Stromal cell of bone marrow (primary cell): ENCODE data around the gene CDK14.

Experiments used
- DNase-seq: peaks from one replicate; pipeline ENCODE4 v3.0.0-alpha.2; 2012; ENCODE audit warnings: low read depth

CDK14 gene

DNA sequence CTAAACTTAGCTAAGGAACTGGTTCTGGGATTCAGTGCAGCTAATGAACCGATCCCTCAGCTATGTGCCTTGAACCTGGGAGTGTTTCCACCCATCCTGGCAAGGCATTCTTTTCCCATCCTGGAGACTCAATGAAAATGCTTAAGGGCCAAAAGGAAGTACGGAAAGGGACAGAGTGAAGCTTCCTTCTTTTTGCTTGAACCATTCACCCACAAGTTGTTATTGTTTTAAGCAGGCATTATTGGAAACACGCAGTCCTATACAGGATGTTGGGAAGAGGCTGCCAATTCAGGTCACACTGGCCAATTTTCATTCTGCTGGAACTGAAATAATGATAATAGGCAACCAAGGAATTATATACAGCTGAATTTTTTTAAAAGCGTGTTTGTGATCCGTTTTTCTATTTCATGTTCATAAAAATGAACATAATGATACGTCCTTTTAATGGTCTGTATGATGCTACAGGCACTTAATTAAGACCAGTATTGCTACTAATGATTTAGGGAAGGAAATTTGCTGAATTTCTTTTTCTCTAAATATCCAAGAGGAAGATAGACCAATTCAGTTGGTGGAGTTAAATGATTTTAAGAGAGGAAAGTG, 610.3 kb downstream of the CDK14 start:
- DNase-seq = no peak

DNA sequence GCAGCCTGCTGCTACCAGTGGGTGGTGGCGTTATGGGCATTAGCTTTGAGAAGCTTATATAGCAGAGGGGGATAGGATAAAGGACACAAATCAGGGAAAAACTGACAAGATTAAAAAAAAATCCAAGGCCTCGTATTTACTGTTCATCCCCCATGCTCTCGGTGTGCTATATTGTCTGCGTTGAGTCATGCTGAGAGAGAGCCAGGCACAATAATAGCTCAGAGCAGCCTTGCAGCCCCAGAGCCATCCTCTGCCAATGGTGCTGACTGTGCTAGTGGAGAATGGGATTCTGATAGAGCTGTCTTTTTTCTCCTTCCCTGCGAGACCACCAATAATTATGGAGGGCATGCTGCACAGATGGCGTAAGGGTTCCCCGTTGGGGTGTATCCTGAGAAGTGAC, 616.5 kb downstream of the CDK14 start:
- DNase-seq = peak; percentile 42

DNA sequence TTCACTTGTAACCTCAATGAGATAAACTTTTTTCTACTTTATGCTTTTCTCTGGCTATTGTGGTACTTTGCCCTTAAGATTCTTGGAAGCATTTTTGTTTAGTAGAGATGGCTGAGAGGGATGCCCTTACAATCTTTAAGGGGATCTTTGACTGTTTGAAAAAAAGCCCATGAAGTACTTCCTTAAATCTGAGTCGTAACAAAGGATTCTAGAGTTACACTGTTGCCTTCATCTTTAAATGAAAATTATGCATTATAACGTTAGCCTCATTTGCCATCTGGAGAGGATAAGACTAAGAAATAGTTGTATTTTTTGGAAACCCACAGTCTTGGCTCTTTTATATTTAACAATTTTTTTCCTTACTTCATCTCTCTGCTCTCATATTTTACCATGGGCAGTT, 630.3 kb downstream of the CDK14 start:
- DNase-seq = no peak

DNA sequence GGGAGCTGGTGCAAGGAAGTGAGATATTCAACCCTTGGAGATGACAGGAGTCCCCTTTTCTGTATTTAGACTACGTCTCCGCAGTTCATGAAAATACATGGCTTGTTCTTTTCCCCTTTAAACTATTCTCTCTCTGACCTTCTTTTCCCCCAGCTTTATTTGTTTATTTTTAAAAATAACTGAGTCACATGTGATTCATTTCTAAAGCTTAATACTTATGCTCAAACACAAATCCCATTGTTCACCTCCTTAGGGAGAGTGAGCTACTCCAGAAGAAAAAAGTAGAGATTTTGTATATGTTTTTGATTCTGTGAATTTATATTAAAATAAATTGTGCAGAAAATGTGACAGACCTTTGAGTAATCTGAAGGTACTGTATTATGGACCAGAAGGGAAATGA, 632.2 kb downstream of the CDK14 start:
- peak; percentile 23 for DNase-seq

DNA sequence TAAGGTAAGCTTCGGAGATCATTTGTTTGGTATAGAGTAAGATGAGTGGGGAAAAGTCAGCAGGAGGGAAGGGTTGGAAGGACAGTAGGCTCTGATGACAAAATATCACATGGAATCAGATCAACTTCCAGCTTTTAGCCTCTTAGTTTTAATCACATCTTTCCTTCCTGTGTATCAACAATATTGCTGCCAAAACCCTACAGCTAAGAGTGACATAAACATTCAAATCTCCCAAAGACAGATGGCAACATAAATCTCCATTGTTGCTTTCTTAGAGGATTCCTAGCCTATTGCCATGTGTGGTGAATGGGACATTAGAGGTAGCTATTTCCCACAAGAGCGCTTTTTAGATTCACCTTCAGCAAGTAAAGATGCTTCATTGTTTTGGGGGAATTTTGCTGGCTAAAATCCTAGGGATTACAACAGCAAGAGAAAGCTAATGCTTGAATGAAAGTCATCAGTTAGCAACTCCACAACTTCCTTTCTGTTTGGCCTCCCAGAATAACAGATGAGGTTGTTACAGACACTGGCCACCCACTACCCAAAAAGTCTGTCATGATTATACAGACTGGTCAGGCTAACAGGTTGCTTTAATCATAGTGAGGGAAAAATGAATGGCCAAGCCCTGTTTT, 632.9 kb downstream of the CDK14 start:
- DNase-seq = no peak

DNA sequence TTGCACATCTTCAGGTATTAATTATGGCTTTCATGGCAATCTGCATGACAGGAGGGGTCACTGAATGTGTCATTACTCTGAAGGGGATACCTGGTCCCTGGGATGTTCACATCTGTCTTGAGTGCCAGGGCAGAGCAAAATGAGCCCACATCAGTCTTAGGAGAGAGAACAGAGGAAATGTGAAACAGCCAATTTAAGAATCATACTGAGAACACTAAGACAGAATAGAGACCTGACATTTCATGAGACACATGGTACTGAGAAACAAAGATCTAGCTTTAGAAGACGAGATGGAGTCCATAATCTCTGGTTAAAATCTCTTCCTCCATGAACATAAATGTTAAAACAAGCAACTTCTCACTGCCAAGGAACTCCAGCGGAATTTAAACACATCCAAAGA, 634.0 kb downstream of the CDK14 start:
- DNase-seq = no peak

DNA sequence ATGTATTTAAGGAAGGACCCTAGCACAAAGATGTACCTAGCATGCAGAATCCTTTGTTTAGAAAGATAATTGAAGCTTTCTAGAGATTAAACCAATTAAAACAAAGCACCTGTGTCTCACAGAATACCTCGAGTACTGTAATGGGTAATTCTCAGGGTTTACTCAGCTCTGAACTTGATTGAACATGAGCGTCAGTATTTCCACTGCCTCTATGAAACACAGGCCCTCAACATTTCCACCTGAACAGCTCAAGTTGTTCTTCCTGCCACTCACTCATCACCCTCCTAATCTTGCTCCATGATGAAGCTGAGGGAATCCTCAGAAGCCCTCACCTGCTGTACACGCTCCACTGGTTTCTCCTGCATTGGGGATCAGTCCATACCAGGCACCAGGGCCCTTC, 634.4 kb downstream of the CDK14 start:
- DNase-seq = no peak

DNA sequence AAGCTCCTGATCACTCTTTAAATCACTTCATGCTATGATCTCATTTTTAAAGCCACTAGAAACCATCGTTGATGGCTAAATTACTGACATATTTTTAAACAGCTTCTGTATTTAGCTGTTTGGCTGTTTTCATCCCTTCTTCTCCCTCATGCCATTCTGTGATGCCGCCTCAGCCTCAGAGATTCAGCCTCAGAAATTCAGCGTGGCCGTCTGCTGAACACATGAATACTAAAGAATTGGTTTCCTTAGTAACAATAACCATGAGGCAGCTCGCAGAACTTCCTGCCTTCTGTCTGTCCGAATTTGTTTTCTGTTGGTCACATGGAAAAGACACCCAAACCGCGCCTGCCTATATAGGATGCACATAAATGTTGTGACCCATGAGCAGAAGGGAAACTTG, 637.1 kb downstream of the CDK14 start:
- DNase-seq = no peak

DNA sequence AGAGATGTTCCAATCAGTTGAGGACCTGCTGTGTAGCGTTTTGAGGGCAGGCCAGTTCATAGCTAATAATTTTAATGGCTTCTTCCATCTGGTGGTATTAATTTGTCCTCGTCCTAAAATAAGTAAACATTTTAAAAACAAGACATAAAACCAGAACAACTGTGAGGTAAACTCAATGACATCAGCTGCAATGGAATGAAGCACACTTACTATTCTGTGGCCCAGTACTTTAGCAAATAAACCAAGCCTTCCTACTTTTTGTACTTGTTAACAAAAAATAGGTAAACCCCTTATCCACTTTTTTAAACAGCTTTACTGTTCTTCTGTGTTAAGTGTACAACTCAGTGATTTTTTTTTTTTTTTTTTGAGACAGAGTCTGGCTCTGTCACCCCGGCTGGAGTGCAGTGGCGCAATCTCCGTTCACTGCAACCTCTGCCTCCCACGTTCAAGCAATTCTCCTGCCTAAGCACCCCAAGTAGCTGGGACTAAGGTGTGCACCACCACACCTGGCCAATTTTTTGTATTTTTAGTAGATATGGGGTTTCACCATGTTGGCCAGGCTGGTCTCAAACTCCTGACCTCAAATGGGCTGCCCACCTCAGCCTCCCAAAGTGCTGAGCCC, 639.2 kb downstream of the CDK14 start:
- DNase-seq = no peak

DNA sequence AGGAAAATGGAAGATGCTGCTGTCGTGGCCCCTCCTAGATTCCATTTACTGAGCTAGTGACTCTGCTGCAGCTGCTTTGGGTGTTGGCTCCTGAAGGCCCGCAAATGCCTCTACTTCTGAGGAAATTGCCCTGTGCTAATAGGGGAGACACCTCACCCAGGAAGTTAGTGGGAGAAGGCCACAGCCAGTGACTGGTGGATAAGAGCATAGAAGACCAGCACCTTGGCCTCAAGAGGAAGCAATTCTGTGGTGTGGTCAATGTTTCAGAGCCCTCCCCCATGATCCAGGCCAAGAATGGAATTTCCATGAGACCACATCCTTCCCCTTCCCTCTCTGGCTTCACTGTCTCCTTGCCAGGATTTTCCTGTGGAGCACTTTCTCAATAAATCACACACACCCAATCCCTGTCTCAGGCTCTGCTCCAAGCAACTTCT, 643.1 kb downstream of the CDK14 start:
- DNase-seq = peak; percentile 66

DNA sequence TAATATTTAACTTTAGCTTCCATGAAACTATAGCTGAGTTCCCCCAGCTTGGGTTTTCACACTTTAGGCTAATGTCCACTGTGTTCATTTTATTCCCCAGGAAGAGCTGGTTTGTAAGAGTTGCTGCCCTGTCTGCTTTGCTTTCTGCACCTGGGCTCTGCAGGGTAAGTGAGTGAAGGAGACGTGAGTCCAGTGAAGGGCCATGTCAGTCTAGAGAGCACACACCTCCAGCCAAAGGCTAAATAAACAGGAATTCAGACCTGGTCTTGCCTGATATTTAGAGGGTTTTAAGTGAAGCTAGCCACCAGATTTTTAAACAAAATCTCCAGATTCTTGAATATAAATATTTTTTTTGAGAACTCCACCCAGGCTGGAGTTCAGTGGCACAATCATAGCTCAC, 643.7 kb downstream of the CDK14 start:
- DNase-seq = no peak

DNA sequence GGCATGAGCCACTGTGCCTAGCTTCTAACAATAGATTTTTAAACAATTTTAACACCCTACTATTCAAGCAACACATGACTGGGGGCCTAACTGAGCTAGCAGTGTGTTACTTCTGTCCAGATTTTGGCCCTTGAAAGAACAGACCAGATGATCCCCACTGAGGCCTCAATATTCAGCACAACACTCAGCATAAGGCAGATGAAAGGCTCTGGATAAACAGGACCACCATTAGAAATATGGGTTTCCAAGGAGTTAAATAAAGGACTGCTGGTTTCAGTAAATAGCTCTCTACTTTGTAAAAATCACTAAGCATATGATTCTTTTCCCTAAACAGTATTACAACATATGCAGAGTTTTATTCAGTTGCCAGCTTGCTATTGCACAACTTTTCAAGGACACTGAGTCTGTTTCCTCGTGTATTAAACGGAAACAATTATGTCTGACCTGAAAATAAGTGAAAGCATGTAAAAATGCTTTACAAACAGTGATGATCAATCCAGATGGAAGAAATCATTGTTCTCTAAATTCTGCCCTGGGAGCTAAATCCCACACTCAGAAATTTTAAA, 644.3 kb downstream of the CDK14 start:
- DNase-seq = peak; percentile 63

DNA sequence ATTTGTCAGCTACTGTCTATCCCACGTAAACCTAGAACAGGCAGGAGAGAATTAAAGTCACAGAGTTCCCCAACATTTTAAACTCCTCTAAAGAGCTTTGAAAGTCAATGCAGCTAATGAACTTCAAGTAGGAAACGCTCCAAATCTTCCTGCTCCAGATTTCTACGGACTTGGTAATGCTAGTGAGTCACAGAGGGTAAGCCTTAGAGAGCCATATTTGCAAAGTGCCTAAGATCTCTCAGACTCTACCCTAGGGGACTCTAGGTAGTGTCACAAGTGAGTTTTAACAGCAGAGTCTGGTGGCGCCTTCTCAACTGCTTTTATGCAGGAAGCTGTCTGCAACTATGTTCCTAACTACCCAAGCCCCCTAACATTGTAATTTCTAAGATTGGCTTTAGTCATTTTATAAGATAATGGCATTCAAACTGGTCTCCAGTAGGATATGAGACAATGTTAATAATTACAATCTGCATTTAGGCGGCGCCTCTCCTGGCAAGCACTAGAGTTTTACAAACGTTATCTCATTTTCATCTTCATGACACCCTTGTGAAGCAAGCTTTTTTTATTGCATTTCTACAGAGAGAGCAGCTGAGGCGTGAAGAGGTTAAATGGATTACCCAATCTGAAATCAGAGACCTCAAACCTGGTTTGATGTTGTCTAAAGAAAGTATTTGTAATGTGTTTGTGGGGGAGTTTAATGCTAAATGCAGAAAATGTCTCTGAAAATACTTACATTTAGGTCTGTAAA, 646.1 kb downstream of the CDK14 start:
- DNase-seq = no peak

DNA sequence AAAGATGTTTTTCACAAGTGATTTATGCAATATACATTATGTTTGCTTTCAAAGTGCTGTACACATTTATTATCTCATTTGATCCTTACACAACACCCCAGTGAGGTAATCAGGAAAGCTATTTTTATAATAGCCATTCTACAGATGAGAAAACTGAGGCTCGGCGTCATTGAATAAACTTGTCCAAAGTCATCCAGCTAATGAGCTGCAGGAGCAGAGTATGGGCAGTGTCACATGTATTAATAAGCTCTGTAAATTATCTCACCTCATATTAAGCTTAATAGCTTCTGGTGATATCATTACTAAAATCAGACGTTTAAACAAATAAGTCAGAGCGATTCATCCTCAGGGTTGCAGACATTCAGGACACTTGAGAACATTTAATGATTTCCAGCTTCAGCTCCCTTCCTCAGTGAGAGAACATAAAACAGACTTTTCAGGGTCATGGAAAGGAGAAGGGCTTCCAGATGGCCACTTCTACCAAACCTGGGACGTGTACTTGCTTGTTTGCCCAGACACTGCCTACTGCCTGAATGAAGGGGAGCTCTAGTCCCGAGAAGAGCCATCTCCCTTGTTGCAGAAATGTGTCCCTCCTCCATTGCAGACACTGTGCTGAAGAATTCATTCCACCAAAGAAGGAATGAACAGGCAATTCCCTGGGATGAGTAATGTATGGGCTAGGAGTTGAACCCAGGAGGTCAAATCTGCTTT, 647.6 kb downstream of the CDK14 start:
- no peak for DNase-seq

DNA sequence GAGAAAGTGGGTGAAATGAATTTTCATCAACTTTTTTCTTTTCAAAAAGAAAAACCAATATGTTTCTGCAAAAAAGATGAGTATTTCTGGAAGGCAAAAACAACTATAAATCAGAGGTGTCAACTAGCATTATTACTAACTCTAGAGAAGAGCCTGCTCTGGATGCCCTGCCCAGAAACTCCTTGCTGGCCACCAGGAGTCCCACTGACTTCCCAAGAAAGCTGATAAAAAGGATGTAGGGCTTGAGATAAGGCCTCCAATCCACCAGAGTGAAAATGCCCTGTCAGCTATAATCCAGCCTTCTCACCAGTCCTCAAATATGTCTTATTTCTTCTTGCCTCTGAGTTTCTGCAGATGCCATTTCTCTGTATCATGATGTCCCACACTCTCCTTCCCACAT, 651.4 kb downstream of the CDK14 start:
- no peak for DNase-seq

DNA sequence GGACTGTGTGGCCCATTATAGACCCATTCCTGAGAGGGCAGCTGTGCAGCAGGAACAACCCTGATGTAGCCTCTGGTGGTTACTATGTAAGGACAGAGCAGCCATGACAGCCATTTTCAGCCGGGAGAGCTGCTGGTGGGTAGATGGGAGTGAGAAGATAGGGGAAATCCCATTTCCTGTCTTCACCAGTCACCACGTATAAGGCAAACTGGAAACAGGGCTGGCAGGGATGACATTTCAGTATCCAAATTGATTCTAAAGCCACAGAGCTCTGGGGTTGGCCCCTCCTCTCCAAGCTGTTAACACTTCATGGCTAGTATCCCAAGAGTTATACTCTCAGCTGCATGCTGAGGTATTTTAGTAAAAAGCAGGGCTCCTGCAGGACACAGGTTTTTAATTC, 652.9 kb downstream of the CDK14 start:
- no peak for DNase-seq

DNA sequence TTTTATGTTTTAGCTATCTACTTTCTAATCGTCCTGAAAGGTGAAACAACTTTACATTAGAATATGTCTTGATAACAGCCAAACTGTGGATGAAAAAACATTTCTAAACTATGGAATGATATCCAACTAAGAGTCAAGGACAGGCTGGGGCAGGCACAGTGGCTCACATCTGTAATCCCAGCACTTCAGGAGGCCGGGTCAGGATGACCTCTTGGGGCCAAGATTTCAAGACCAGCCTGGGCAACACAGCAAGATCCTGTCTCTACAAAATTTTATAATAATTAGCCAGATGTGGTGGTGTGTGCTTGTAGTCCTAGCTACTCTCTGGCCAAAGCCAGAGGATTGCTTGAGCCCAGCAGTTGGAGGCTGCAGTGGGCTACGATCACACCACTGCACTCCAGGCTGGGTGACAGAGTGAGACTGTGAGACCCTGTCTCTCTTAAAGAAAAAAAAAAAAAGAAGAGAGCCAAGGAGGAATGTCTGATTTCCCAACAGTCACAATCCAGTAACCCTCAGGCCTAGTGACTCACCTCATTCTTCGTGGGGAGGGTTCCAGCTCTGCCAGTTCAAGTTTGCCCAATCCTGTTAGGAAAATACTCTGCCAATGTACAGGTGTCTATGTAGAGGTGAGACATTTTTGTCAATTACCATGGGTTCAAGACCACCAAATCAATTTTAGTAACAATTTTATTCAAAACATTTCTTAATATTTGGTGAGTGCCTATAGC, 653.5 kb downstream of the CDK14 start:
- DNase-seq = no peak

DNA sequence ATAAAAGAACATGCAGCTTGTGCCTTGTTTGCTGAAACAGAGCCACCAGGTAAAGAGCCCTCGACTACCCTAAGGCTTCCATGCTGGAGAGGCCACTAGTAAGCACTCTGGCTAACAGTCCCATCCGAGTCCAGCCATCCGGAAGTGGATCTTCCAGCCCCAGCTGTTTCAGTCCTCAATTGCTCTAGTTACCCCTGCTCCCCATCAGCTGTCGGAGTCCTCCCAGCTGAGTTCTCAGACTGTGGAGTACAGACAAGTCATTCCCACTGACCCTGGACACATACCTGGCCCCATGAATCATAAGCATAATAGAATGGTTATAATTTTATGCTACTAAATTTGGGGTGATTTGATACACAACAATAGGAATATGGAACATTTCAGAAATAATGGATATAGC, 654.6 kb downstream of the CDK14 start:
- DNase-seq = no peak

DNA sequence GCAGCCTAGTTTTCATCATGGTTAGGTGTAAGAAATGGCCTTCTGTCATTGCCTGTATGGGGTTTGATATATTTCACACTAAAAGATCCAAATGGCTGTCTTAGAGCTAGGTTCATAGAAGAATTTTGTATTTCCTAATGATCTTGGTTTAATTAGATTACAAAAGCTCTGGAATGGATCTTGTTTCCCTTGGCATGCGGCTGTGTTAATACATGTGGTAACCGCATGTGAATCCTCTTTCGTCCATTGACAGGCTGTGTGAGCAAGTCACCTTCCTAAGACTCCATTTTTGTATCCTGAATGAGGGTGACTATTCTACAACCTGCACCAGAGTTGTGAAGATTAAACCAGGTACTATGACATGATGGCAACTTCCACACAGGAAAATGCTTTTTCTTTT, 655.8 kb downstream of the CDK14 start:
- no peak for DNase-seq
